CD4-positive, alpha-beta T cell treated with Interleukin-2 at 100 ng/mL for 4 hours (primary cell): Measurements from ENCODE around the gene ABCA7.

Experiments
- DNase-seq: peaks from one replicate; pipeline ENCODE4 v3.0.0-alpha.2; 2020; ENCODE audit warnings: low spot score

ABCA7 gene

GRCh38 chr19:1072371-1073015, 32.6 kb downstream of the ABCA7 start:
- no peak for DNase-seq

- no peak for DNase-seq
Measured at GRCh38 chr19:1073063-1073955, 33.4 kb downstream of the ABCA7 start.

GRCh38 chr19:1073956-1074517, 34.1 kb downstream of the ABCA7 start:
- DNase-seq: no peak

DNA sequence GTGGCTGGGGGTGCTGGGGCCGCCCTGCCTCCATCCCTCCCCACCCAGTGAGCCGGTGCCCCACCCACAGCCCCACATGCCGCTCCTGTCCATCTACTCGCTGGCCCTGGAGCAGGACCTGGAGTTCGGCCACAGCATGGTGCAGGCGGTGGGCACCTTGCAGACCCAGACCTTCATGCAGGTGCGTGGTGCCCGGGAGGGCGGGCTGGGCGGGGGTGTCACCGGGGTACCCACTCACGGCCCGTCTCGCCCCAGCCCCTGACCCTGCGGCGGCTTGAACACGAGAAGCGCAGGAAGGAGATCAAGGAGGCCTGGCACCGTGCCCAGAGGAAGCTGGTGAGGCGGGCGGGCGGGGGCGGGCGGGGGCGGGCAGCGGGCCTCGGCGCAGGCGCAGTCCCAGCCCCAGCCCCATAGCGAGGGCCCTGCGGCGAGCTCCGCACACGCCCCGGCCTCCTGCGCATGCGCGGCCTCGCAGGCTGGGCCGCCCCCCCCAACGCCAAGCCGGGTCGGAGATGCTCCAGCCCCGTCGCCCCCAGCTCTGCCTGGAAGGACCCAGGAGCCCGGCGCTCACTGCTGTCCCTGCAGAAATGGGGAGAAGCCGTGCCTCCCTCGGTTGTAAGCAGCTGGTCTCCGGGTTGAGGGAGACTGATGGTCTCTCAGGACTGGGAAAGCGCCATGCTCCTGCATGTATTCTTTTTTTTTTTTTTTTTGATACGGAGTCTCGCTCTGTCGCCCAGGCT, 34.8 kb downstream of the ABCA7 start:
- DNase-seq: peak; percentile 95

GRCh38 chr19:1076046-1076386, 36.1 kb downstream of the ABCA7 start:
- DNase-seq: no peak

DNA sequence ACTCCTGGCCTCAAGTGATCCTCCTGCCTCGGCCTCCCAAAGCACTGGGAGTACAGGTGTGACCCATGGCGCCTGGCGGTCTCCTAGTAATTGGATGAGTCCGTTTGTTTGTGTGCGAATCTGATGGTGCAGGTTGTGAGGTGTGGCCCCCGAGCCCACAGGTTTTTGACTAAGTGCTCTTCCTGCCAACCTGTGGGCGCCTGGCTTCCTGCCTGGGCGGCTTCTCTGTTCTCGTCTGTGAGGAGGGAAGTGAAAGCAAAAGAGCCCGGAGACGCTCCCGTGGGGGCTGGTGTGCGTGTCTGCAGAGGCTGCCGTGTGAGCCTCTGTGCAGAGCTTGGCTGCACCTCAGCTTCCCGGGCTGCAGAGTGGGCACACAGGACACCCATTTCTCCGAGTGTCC, 37.0 kb downstream of the ABCA7 start:
- DNase-seq: peak; percentile 96

- peak; percentile 66 for DNase-seq
Measured at GRCh38 chr19:1079566-1080111, 39.7 kb downstream of the ABCA7 start.

GRCh38 chr19:1080360-1081161, 40.7 kb downstream of the ABCA7 start:
- no peak for DNase-seq

DNA sequence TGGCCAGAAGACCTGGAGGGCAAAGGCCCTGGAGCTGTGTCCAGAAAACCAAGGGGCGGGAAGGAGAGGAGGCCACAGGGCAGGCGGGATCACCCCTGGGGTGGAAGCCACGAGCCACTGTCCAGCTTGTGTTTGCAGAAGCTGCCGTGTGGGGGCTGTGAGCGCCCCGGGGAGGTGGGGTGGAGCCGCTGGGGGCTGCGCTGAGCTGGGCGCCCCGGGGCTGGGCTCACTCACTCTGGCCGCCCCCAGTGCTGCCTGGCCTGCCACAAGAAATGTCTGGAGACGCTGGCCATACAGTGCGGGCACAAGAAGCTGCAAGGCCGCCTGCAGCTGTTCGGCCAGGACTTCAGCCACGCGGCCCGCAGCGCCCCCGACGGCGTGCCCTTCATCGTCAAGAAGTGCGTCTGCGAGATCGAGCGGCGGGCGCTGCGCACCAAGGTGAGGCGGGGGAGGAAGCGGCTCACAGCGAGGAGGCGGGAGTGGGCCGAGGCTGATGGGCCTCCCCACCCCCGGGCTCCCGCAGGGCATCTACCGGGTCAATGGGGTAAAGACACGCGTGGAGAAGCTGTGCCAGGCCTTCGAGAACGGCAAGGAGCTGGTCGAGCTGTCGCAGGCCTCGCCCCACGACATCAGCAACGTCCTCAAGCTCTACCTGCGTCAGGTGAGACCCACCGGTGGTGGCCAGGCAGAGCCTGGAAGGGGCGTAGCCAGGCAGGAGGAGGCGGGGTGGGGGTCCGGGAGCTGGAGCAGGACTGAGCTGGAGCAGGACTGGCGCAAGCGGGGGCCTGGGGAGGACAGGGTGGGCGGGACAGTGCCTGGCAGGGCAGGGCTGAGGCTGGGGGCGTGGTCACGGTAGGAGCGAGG, 41.6 kb downstream of the ABCA7 start:
- no peak for DNase-seq

GRCh38 chr19:1082165-1082927, 42.4 kb downstream of the ABCA7 start:
- peak; percentile 83 for DNase-seq

GRCh38 chr19:1082928-1083816, 43.3 kb downstream of the ABCA7 start:
- DNase-seq: no peak

DNA sequence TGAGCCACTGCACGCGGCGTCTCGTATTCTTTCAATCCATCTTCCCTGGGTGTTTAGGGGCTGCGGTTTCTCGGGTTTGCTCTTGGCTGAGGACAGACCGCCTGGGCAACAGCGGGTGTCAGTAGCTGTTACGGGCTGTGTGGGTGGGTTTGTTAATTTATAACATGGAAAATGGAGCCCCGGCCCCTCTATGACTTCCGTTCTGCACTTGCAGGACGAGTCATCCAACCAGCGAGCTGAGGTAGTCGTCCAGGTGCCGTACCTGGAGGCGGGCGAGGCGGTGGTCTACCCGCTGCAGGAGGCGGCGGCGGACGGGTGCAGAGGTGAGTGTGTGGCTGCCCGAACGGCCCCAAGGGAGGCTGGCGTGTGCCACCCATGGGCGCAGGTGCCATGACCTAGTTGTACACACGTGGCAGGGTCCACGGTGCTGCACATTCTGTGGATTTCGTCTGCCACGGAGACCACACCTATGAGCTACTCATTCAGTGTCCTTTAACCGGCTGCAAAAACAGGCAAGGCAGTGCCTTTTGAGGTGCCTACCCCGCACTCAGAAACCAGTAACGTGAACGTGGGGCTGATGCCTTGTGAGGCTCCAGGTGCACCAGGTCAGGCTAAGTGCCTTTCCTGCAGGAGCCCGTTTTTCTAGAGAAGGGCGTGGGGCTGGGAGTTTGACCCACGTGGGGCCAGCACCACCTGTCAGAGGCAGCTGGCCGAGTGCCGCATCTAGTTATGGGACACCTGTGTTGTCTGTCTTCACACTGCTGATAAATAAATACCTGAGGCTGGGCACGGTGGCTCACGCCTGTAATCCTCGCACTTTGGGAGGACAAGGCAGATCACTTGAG, 44.3 kb downstream of the ABCA7 start:
- DNase-seq: no peak

- DNase-seq: no peak
Measured at GRCh38 chr19:1085053-1085658, 45.2 kb downstream of the ABCA7 start.

- no peak for DNase-seq
Measured at GRCh38 chr19:1085676-1086442, 46.0 kb downstream of the ABCA7 start.

- DNase-seq: no peak
Measured at GRCh38 chr19:1086613-1087012, 46.7 kb downstream of the ABCA7 start.

DNA sequence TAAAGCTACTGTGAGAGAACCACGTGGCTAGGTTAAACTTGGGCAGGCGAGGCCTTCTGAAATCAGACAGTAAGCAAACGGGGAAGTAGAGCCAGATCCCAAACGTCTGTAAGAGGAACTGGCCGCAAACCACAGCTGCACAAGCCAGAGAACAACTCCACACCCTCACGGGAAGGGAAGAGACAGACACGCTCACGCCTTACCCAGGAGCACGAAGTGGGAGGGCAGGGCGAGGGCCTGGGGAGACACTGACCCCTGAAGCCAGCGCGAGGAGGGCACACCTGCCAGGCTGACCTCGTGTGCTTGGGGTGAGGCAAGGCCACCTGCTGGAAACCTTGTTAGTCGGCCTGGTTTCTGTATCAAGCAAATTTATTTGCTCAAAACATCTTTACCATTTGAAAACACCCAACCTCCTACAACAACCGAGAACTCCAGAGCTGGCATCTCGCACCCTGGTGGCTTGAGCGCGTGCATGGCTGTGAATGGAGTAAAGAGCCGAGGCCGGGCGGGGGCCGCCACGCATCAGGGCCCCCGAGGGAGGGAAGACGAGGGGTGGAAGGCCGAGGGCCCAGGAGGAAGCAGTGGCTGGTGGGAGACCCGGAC, 48.0 kb downstream of the ABCA7 start:
- peak; percentile 52 for DNase-seq
